ENCODE results near the gene CACNA1G.
A peak's percentile ranks its signal among the peaks of the same experiment; 100 is the strongest.

Gene CACNA1G

DNA sequence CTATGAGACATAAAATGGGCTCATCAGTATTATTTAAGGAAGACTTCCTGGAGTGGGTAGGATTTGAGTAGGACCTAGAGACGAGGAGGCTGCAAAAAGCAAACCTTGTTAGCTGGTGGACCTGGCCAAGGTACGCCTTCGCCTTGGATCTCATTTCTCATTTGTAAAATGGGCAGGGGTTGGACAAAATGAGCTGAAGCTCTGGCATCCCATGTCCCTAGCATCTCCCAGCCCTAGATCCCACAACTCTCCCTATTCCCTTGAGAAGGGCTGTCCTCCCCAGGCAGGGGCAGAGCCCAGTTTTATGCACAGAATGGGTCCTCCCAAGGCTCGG, 13.8 kb upstream of the CACNA1G start:
- intact Hi-C loops (cut with DNase I; ENCODE audit: low total_unique reads): loop anchor here (1.0 to 5.0 kb wide), 3 partner anchors 79 to 296 kb away; no protein-coding TSS in a partner anchor
- H3K4me1 ChIP-seq: peaks cover 7 to 28% (median 19%) of the 10 kb centered on the region in 4 donors
- TF ChIP-seq CTCF (IDR thresholded peaks at IDR 0.05): no peak
- H3K4me3 ChIP-seq: peak overlapping the region; percentile 55 to 66
- H3K27me3 ChIP-seq: no peaks in the 10 kb centered on the region
- no peak for DNase-seq
- peak overlapping the region; percentile 68 to 81 for H3K27ac ChIP-seq
- peaks cover 0 to 36% (median 24%) of the 10 kb centered on the region in 3 donors for H3K36me3 ChIP-seq
- no peaks in the 10 kb centered on the region for H3K9me3 ChIP-seq

DNA sequence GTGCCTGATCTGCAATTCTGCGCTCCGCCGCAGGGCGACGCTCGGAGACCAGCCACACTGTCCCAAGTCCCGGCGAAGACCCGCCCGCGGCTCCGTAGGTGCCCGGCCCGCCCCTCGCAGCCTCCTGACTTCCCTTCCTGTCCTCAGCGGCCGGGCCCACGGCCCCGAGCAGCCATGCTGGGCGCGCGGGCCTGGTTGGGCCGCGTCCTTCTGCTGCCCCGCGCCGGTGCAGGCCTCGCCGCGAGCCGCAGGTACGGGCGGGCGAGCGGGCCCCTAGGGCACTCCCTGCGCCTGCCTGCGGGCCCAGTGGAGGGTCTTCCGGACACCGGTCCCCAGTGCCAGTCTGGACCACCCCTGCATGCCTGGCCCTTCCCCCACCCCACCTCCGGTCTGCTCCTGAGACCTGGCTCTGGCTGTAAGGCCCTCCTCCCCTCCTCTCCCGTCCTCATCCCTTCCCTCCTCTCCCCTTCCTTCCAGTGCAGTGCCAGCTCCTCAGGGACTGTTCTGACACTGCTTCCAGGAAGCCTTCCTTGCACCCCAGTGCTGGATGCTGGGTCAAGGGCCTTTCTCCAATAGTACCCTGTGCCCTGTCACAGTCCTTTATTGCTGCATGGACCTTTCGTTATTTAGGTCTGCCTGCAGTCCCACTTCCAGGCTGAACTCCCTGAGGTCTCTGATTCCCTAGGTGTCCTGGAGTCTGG, 13.3 kb upstream of the CACNA1G start, which contains the start of gene SPATA20:
SPATA20 (plus strand) TSS at position 140 of the 701 bp plus-strand sequence; CDS start at position 175, 35 bp downstream.
- peak; percentile 99 for TF ChIP-seq CTCF (IDR thresholded peaks at IDR 0.05)
- H3K4me3 ChIP-seq: peak within 1 kb of the TSS; percentile 55 to 66
- H3K36me3 ChIP-seq: peaks cover 0 to 40% (median 26%) of the 10 kb centered on the region in 3 donors
- peak within 1 kb of the TSS; percentile 68 to 81 for H3K27ac ChIP-seq
- intact Hi-C loops (cut with DNase I; ENCODE audit: low total_unique reads): loop anchor here (5.0 kb wide), 2 partner anchors 155 to 295 kb away; no protein-coding TSS in a partner anchor
- H3K4me1 ChIP-seq: peaks cover 6 to 26% (median 18%) of the 10 kb centered on the region in 4 donors
- DNase-seq: peak; percentile 95 to 96
- H3K27me3 ChIP-seq: no peaks in the 10 kb centered on the region
- H3K9me3 ChIP-seq: no peaks in the 10 kb centered on the region

DNA sequence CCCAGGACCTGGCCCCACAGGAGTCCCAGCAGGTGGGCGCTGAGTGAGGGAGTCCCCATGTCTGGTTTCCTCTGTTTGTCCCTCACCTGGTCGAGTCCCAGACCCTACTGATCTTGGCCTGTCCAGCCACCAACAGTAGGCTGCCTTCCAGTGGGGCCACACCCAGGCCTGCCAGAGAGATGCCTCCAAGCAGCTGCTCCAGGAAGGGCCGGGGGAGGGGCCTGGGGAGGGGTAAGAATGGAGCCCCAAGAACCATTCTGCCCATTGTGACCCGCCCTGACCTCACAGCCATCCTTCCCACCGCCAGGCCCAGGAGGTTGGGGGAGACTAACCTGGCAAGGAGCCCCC, 12.8 kb upstream of the CACNA1G start:
- no peak for DNase-seq

GRCh38 chr17:50548831-50549230, 11.7 kb upstream of the CACNA1G start:
- H3K36me3 ChIP-seq: peaks cover 0 to 40% (median 26%) of the 10 kb centered on the region in 3 donors
- no peaks in the 10 kb centered on the region for H3K9me3 ChIP-seq
- intact Hi-C loops (cut with DNase I; ENCODE audit: low total_unique reads): loop anchor here (5.0 kb wide), 2 partner anchors 153 to 293 kb away; no protein-coding TSS in a partner anchor
- H3K4me3 ChIP-seq: no peak overlapping the region
- no peak overlapping the region for H3K27ac ChIP-seq
- peaks cover 0 to 17% (median 10%) of the 10 kb centered on the region in 4 donors for H3K4me1 ChIP-seq
- DNase-seq: no peak
- no peak for TF ChIP-seq CTCF (IDR thresholded peaks at IDR 0.05)
- H3K27me3 ChIP-seq: no peaks in the 10 kb centered on the region

More for the DNA sequence above, 12.8 kb upstream of the CACNA1G start:
- H3K4me3 ChIP-seq: peak overlapping the region; percentile 55 to 66
- H3K27me3 ChIP-seq: no peaks in the 10 kb centered on the region
- H3K36me3 ChIP-seq: peaks cover 0 to 40% (median 26%) of the 10 kb centered on the region in 3 donors
- H3K4me1 ChIP-seq: peaks cover 1 to 21% (median 13%) of the 10 kb centered on the region in 4 donors
- peak overlapping the region; percentile 68 to 81 for H3K27ac ChIP-seq
- no peak for TF ChIP-seq CTCF (IDR thresholded peaks at IDR 0.05)
- intact Hi-C loops (cut with DNase I; ENCODE audit: low total_unique reads): loop anchor here (5.0 kb wide), 2 partner anchors 155 to 295 kb away; no protein-coding TSS in a partner anchor
- no peaks in the 10 kb centered on the region for H3K9me3 ChIP-seq

- H3K36me3 ChIP-seq: peaks cover 0 to 44% (median 26%) of the 10 kb centered on the region in 3 donors
- intact Hi-C loops (cut with DNase I; ENCODE audit: low total_unique reads): loop anchor here (5.0 kb wide), 2 partner anchors 153 to 293 kb away; no protein-coding TSS in a partner anchor
- TF ChIP-seq CTCF (IDR thresholded peaks at IDR 0.05): no peak
- DNase-seq: no peak
- no peaks in the 10 kb centered on the region for H3K9me3 ChIP-seq
- no peak overlapping the region for H3K27ac ChIP-seq
- H3K4me3 ChIP-seq: no peak overlapping the region
- H3K4me1 ChIP-seq: peaks cover 0 to 17% (median 10%) of the 10 kb centered on the region in 4 donors
- H3K27me3 ChIP-seq: no peaks in the 10 kb centered on the region
These were observed 11.1 kb upstream of the CACNA1G start for GRCh38 chr17:50549256-50549941.

Data from tibial artery (tissue), 4 donors.